Calu3 (cell line): ENCODE data around the gene YPEL1. TPM values are rescaled to one million over a fixed set of nuclear protein-coding genes. Genes with fewer than 3 reads are reported as not detected.
A peak's percentile ranks its signal among the peaks of the same experiment; 100 is the strongest.

Experiments used
- BruUV-seq: library from RNA; stranded (reverse); fragments of 400-500 nt; replicated peaks from 2 replicates; lab custom pipeline; 2021; lab: Mats Ljungman, UMichigan
- CTCF ChIA-PET: fragments of 300-600 bp; sonication (Branson Sonifier 250); formaldehyde crosslinking; loops from one replicate; lab custom pipeline; 2022; ENCODE audit warnings: antibody characterized with exemption; lab: Charles Lee
- DNase-seq: peaks from one replicate; pipeline ENCODE4 v3.0.0; 2022
- H3K27ac Mint-ChIP-seq: one replicate; pipeline ENCODE4 v1.8.0; 2022; ENCODE audit warnings: mixed read lengths; ENCODE audit not compliant: unreplicated experiment
- H3K27me3 Mint-ChIP-seq: one replicate; pipeline ENCODE4 v1.8.0; 2022; ENCODE audit warnings: mixed read lengths; ENCODE audit not compliant: unreplicated experiment
- H3K36me3 Mint-ChIP-seq: one replicate; pipeline ENCODE4 v1.8.0; 2022; ENCODE audit warnings: mild to moderate bottlenecking, moderate library complexity, mixed read lengths; ENCODE audit not compliant: insufficient read depth, unreplicated experiment
- H3K4me1 Mint-ChIP-seq: one replicate; pipeline ENCODE4 v1.8.0; 2022; ENCODE audit warnings: mild to moderate bottlenecking, low read depth, mixed read lengths; ENCODE audit not compliant: unreplicated experiment
- H3K4me3 Mint-ChIP-seq: one replicate; pipeline ENCODE4 v1.8.0; 2022; ENCODE audit warnings: mild to moderate bottlenecking, low read depth, moderate library complexity, mixed read lengths; ENCODE audit not compliant: unreplicated experiment
- H3K9me3 Mint-ChIP-seq: one replicate; pipeline ENCODE4 v1.8.0; 2022; ENCODE audit warnings: low read depth, mixed read lengths; ENCODE audit not compliant: unreplicated experiment
- intact Hi-C: fragments of 100-400 bp; cut with micrococcal nuclease; formaldehyde crosslinking; loops from one replicate; pipeline ENCODE4 v1.10.0; 2022; ENCODE audit not compliant: unreplicated experiment
- total RNA-seq: library from RNA; stranded (reverse); gene quantifications from 2 replicates; pipeline ENCODE4 v1.2.3, GENCODE V29; 2022
- TF ChIP-seq, protein P1 (sequence below): fragments of 200-600 bp; IDR thresholded peaks from one replicate; pipeline ENCODE4 v1.8.0; 2022; ENCODE audit warnings: antibody characterized with exemption; ENCODE audit not compliant: unreplicated experiment

Gene YPEL1
- total RNA-seq, 1 experiment from 2014 or later = 3.3 TPM

GRCh38 chr22:21697021-21697771 lies 38.4 kb downstream of the YPEL1 start:
- CTCF ChIA-PET = interaction anchor here (0.6 to 0.7 kb wide), 2 partner anchors 28 to 305 kb away, joined by 3 read pairs; no protein-coding TSS in a partner anchor
- TSS peak; percentile 24 for BruUV-seq
- TF ChIP-seq, protein P1, sequence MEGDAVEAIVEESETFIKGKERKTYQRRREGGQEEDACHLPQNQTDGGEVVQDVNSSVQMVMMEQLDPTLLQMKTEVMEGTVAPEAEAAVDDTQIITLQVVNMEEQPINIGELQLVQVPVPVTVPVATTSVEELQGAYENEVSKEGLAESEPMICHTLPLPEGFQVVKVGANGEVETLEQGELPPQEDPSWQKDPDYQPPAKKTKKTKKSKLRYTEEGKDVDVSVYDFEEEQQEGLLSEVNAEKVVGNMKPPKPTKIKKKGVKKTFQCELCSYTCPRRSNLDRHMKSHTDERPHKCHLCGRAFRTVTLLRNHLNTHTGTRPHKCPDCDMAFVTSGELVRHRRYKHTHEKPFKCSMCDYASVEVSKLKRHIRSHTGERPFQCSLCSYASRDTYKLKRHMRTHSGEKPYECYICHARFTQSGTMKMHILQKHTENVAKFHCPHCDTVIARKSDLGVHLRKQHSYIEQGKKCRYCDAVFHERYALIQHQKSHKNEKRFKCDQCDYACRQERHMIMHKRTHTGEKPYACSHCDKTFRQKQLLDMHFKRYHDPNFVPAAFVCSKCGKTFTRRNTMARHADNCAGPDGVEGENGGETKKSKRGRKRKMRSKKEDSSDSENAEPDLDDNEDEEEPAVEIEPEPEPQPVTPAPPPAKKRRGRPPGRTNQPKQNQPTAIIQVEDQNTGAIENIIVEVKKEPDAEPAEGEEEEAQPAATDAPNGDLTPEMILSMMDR = no peak
- Mint-ChIP-seq H3K27ac (no peak overlapping the region), H3K9me3 (no peaks in the 10 kb centered on the region), H3K27me3 (no peaks in the 10 kb centered on the region), H3K4me1 (peaks cover 8% of the 10 kb centered on the region), H3K36me3 (peaks cover 44% of the 10 kb centered on the region), H3K4me3 (no peak overlapping the region)
- intact Hi-C loops = no loop called here
- DNase-seq = no peak

- CTCF ChIA-PET = interaction anchor here (1.0 kb wide), 1 partner anchor 30 kb away, joined by 3 read pairs; no protein-coding TSS in a partner anchor
- no TSS peak for BruUV-seq
- H3K9me3 Mint-ChIP-seq = no peaks in the 10 kb centered on the region
- peaks cover under 1% of the 10 kb centered on the region for H3K4me1 Mint-ChIP-seq
- TF ChIP-seq, protein P1 = no peak
- peaks cover 48% of the 10 kb centered on the region for H3K36me3 Mint-ChIP-seq
- H3K27me3 Mint-ChIP-seq = no peaks in the 10 kb centered on the region
- intact Hi-C loops = no loop called here
- DNase-seq = no peak
- H3K27ac Mint-ChIP-seq = no peak overlapping the region
- no peak overlapping the region for H3K4me3 Mint-ChIP-seq
Measured at GRCh38 chr22:21696115-21696514, 39.5 kb downstream of the YPEL1 start.

DNA sequence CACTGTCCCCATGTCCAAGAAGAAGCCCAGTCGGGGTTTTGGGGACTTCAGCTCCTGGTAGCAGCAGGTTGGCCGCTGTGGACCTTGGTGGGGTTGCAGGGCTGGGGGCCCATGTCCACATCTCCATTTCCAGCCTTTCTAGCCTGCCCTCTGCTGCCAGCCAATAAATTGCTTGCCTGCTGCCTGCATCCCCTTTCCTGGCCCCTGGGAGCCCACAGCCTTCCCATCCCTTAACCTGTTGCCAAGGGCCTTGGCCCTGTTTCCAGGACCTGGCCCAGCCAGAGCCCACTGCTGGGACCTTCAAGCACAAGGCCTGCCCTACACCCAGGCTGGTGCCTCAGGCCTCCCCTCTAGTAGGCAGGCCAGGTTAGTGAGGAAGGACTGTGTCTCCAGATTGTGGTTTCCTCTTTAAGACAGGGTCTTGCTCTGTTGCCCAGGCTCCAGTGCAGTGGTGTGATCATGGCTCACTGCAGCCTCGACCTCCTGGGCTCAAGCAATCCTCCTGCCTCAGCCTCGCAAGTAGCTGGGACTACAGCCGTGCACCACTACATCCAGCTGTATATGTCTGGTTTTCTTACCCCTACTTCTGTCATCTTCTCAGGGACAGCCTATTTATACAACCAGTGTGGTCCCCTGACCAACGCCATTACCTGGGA lies 40.0 kb downstream of the YPEL1 start:
- intact Hi-C loops = no loop called here
- no peak overlapping the region for H3K4me3 Mint-ChIP-seq
- no peaks in the 10 kb centered on the region for H3K27me3 Mint-ChIP-seq
- CTCF ChIA-PET = interaction anchor here (1.0 kb wide), 1 partner anchor 31 kb away, joined by 3 read pairs; no protein-coding TSS in a partner anchor
- no peaks in the 10 kb centered on the region for H3K9me3 Mint-ChIP-seq
- H3K27ac Mint-ChIP-seq = no peak overlapping the region
- TF ChIP-seq, protein P1 = no peak
- H3K36me3 Mint-ChIP-seq = peaks cover 53% of the 10 kb centered on the region
- no peaks in the 10 kb centered on the region for H3K4me1 Mint-ChIP-seq
- no peak for DNase-seq
- no TSS peak for BruUV-seq

GRCh38 chr22:21694795-21695429 lies 40.7 kb downstream of the YPEL1 start:
- TF ChIP-seq, protein P1 = no peak
- H3K27me3 Mint-ChIP-seq = no peaks in the 10 kb centered on the region
- H3K36me3 Mint-ChIP-seq = peaks cover 55% of the 10 kb centered on the region
- no peak overlapping the region for H3K27ac Mint-ChIP-seq
- CTCF ChIA-PET = no interaction called here
- H3K9me3 Mint-ChIP-seq = no peaks in the 10 kb centered on the region
- no TSS peak for BruUV-seq
- intact Hi-C loops = no loop called here
- H3K4me1 Mint-ChIP-seq = no peaks in the 10 kb centered on the region
- DNase-seq = no peak
- no peak overlapping the region for H3K4me3 Mint-ChIP-seq
